Keratinocyte (primary cell): Measurements from ENCODE around the gene EIF2D. TPM values are rescaled to one million over a fixed set of nuclear protein-coding genes. Genes with fewer than 3 reads are reported as not detected.

ENCODE experiments used
- DNase-seq: peaks from one replicate; pipeline ENCODE4 v3.0.0-alpha.2; 2011; ENCODE audit warnings: low read depth, missing footprints, low spot score
- FAIRE-seq: peaks from 2 replicates; lab custom pipeline; 2011; peaks lifted over from hg19 to GRCh38; lab: Jason Lieb, UNC
- H2AFZ ChIP-seq: 2 replicates; pipeline ENCODE4 v1.6.0; 2012; ENCODE audit warnings: low read length, control low read depth, inconsistent platforms; ENCODE audit not compliant: control insufficient read depth
- H3K27ac ChIP-seq: 2 replicates; pipeline ENCODE4 v1.5.1; 2011; ENCODE audit warnings: low read length; ENCODE audit not compliant: control insufficient read depth, insufficient read depth
- H3K27me3 ChIP-seq: 3 replicates; pipeline ENCODE4 v1.6.0; 2011; ENCODE audit warnings: low read length; ENCODE audit not compliant: control insufficient read depth, insufficient read depth; ENCODE audit errors: extremely low read depth
- H3K36me3 ChIP-seq, 2 experiments: 2 replicates in 1 of 2; 3 replicates in 1 of 2; pipeline ENCODE4 v1.5.1; 2011; ENCODE audit warnings: low read length in 2 of 2, mild to moderate bottlenecking in 1 of 2; ENCODE audit not compliant: control insufficient read depth in 2 of 2, insufficient read depth in 2 of 2; ENCODE audit errors: extremely low read depth in 1 of 2
- H3K4me1 ChIP-seq: 3 replicates; pipeline ENCODE4 v1.5.1; 2011; ENCODE audit warnings: low read length; ENCODE audit not compliant: control insufficient read depth, insufficient read depth; ENCODE audit errors: extremely low read depth
- H3K4me2 ChIP-seq: 3 replicates; pipeline ENCODE4 v1.6.0; 2011; ENCODE audit warnings: low read depth, low read length; ENCODE audit not compliant: control insufficient read depth, insufficient read depth; ENCODE audit errors: extremely low read depth
- H3K4me3 ChIP-seq, 3 experiments: fragments of 200-600 bp in 1 of 3; sonication (generic) in 1 of 3; 2 replicates in 2 of 3; 3 replicates in 1 of 3; pipeline ENCODE4 v1.5.1; 2011 to 2016; ENCODE audit warnings: low read length in 3 of 3, mild to moderate bottlenecking in 3 of 3, control low read depth in 2 of 3, inconsistent platforms in 1 of 3, low read depth in 1 of 3, mixed read lengths in 1 of 3, mixed run types in 1 of 3, moderate library complexity in 1 of 3; ENCODE audit not compliant: control insufficient read depth in 2 of 3, insufficient read depth in 2 of 3; ENCODE audit errors: extremely low read depth in 1 of 3
- H3K79me2 ChIP-seq: 2 replicates; pipeline ENCODE4 v1.6.0; 2012; ENCODE audit warnings: low read length; ENCODE audit not compliant: control insufficient read depth, insufficient read depth
- H3K9ac ChIP-seq: 3 replicates; pipeline ENCODE4 v1.6.0; 2011; ENCODE audit warnings: low read length; ENCODE audit not compliant: control insufficient read depth, insufficient read depth; ENCODE audit errors: extremely low read depth
- H3K9me1 ChIP-seq: 3 replicates; pipeline ENCODE4 v1.6.0; 2011; ENCODE audit warnings: low read length; ENCODE audit not compliant: control insufficient read depth, insufficient read depth; ENCODE audit errors: extremely low read depth
- H3K9me3 ChIP-seq: 2 replicates; pipeline ENCODE4 v1.5.1; 2012; ENCODE audit warnings: low read depth, low read length; ENCODE audit not compliant: control insufficient read depth
- H4K20me1 ChIP-seq: 3 replicates; pipeline ENCODE4 v1.6.0; 2011; ENCODE audit warnings: low read length; ENCODE audit not compliant: control insufficient read depth, insufficient read depth; ENCODE audit errors: extremely low read depth
- CTCF ChIP-seq, 3 experiments: IDR thresholded peaks in 1 of 3; conservative IDR thresholded peaks in 1 of 3; optimal IDR thresholded peaks in 1 of 3; 2 replicates in 2 of 3; 3 replicates in 1 of 3; pipeline versions ENCODE3 to v1.5.1; 2011; ENCODE audit warnings: low read length in 3 of 3, mild to moderate bottlenecking in 3 of 3, moderate library complexity in 2 of 3, control low read depth in 1 of 3, inconsistent platforms in 1 of 3; ENCODE audit not compliant: insufficient read depth in 2 of 3; ENCODE audit errors: extremely low read depth in 1 of 3
- EZH2 ChIP-seq: IDR thresholded peaks from one replicate; pipeline ENCODE4 v1.6.1; 2012; ENCODE audit warnings: inconsistent platforms, mild to moderate bottlenecking, low read length, moderate library complexity
- dilution Hi-C: fragments of 300-500 bp; cut with MboI; formaldehyde crosslinking; loops from one replicate; pipeline ENCODE4 v1.7.0; 2020; ENCODE audit warnings: low sequenced_read_pairs; ENCODE audit not compliant: extremely low pct_ligation_motif_present
- polyA plus RNA-seq, 5 experiments: library from polyadenylated mRNA; depleted of rRNA in 3 of 5; stranded (reverse) in 3 of 5; stranded (forward) in 1 of 5; unstranded in 1 of 5; fragments of >200 nt; gene quantifications; 1 replicate in 1 of 5; 2 replicates in 3 of 5; 3 replicates in 1 of 5; pipeline versions ENCODE4 v1.2.1 to v1.2.3, GENCODE V29; 2011 to 2012; ENCODE audit warnings: missing spikeins in 2 of 5, low read depth in 1 of 5, low replicate concordance in 1 of 5

The EIF2D gene
- polyA plus RNA-seq, 1 donor (not counting 4 experiments of a cell fraction or from before 2014, with no cell fraction given) = 60.6 TPM

- no peak overlapping the region for H2AFZ ChIP-seq
- no peak overlapping the region for H3K9ac ChIP-seq
- no peak for FAIRE-seq
- no peak overlapping the region for H3K4me2 ChIP-seq
- H3K27ac ChIP-seq = no peak overlapping the region
- no peaks in the 10 kb centered on the region for H3K27me3 ChIP-seq
- no peaks in the 10 kb centered on the region for H3K4me1 ChIP-seq
- no peaks in the 10 kb centered on the region for H3K79me2 ChIP-seq
- H3K9me3 ChIP-seq = no peaks in the 10 kb centered on the region
- H3K36me3 ChIP-seq = no peaks in the 10 kb centered on the region
- H3K9me1 ChIP-seq = no peaks in the 10 kb centered on the region
- H4K20me1 ChIP-seq = no peaks in the 10 kb centered on the region
- dilution Hi-C loops = no loop called here
- no peak overlapping the region for H3K4me3 ChIP-seq
- TF ChIP-seq CTCF (optimal IDR thresholded peaks at IDR 0.05 in 1 of 3, IDR thresholded peaks at IDR 0.05 in 1 of 3, conservative IDR thresholded peaks at IDR 0.05 in 1 of 3; ENCODE audit: extremely low read depth in 1 of 3, insufficient read depth in 2 of 3, low read length in 3 of 3) (no peak), EZH2 (no peak)
- DNase-seq = no peak
Measured at GRCh38 chr1:206578978-206579374, 33.3 kb downstream of the EIF2D start.

GRCh38 chr1:206578068-206578977 lies 33.9 kb downstream of the EIF2D start:
- Histone ChIP-seq H3K4me2 (no peak overlapping the region), H3K27ac (no peak overlapping the region)
- dilution Hi-C loops = no loop called here

More at GRCh38 chr1:206578068-206578977, 33.9 kb downstream of the EIF2D start:
- no peak overlapping the region for H3K9ac ChIP-seq
- H2AFZ ChIP-seq = no peak overlapping the region
- no peak overlapping the region for H3K4me3 ChIP-seq
- TF ChIP-seq CTCF (optimal IDR thresholded peaks at IDR 0.05 in 1 of 3, IDR thresholded peaks at IDR 0.05 in 1 of 3, conservative IDR thresholded peaks at IDR 0.05 in 1 of 3; ENCODE audit: extremely low read depth in 1 of 3, insufficient read depth in 2 of 3, low read length in 3 of 3) (no peak), EZH2 (no peak)
- H3K79me2 ChIP-seq = no peaks in the 10 kb centered on the region
- no peaks in the 10 kb centered on the region for H3K27me3 ChIP-seq
- DNase-seq (no peak), FAIRE-seq (no peak)
- no peaks in the 10 kb centered on the region for H3K36me3 ChIP-seq
- H3K4me1 ChIP-seq = no peaks in the 10 kb centered on the region
- no peaks in the 10 kb centered on the region for H3K9me3 ChIP-seq
- no peaks in the 10 kb centered on the region for H3K9me1 ChIP-seq
- H4K20me1 ChIP-seq = no peaks in the 10 kb centered on the region
